Kidney (tissue), 14 donors: ENCODE data around the gene TOM1. TPM values are rescaled to one million over a fixed set of nuclear protein-coding genes. Genes with fewer than 3 reads are reported as not detected.

Experiments used
- DNase-seq, 5 donors: peaks; one replicate each; pipeline ENCODE4 v3.0.0-alpha.2; 2013 to 2020
- FAIRE-seq: peaks from 2 replicates; lab custom pipeline; 2012; peaks lifted over from hg19 to GRCh38; lab: Jason Lieb, UNC
- H3K27ac ChIP-seq, 2 donors: one replicate each; pipeline ENCODE4 v1.7.0; 2013; ENCODE audit warnings: low read depth in 2 of 2, low read length in 2 of 2, inconsistent platforms in 1 of 2
- H3K27me3 ChIP-seq: one replicate; pipeline ENCODE4 v1.7.1; 2013; ENCODE audit warnings: low read length, inconsistent platforms; ENCODE audit not compliant: control insufficient read depth, insufficient read depth
- H3K36me3 ChIP-seq, 3 donors: one replicate each; pipeline versions ENCODE4 v1.7.0 to v1.7.1; 2013; ENCODE audit warnings: low read length in 3 of 3, control low read depth in 1 of 3, inconsistent platforms in 1 of 3; ENCODE audit not compliant: insufficient read depth in 3 of 3, control insufficient read depth in 2 of 3
- H3K4me1 ChIP-seq, 3 donors: one replicate each; pipeline versions ENCODE4 v1.7.0 to v1.7.1; 2013; ENCODE audit warnings: low read length in 3 of 3, inconsistent platforms in 1 of 3, low read depth in 1 of 3; ENCODE audit not compliant: control insufficient read depth in 2 of 3, insufficient read depth in 2 of 3
- H3K4me3 ChIP-seq, 3 donors: one replicate each; pipeline versions ENCODE4 v1.7.0 to v1.8.1; 2013; ENCODE audit warnings: low read length in 3 of 3, control low read depth in 1 of 3, inconsistent platforms in 1 of 3
- H3K9ac ChIP-seq, 3 donors: one replicate each; pipeline versions ENCODE4 v1.7.0 to v1.7.1; 2013; ENCODE audit warnings: low read length in 3 of 3, control low read depth in 1 of 3, inconsistent platforms in 1 of 3
- H3K9me3 ChIP-seq, 3 donors: one replicate each; pipeline versions ENCODE4 v1.7.0 to v1.7.1; 2013; ENCODE audit warnings: low read length in 3 of 3, control low read depth in 1 of 3, inconsistent platforms in 1 of 3; ENCODE audit not compliant: control insufficient read depth in 2 of 3, insufficient read depth in 1 of 3
- CTCF ChIP-seq: IDR thresholded peaks from 3 replicates; pipeline ENCODE4 v1.5.1; 2012; ENCODE audit warnings: mild to moderate bottlenecking, moderate library complexity, borderline replicate concordance; ENCODE audit not compliant: insufficient read depth; ENCODE audit errors: extremely low read depth
- intact Hi-C: fragments of 100-400 bp; cut with DNase I; formaldehyde crosslinking; loops from one replicate; pipeline ENCODE4 v1.11.1; 2022
- polyA plus RNA-seq: library from polyadenylated mRNA; stranded (reverse); fragments of 350-450 nt; fragmentation: Illumina TruSeq; extraction: RNeasy Lipid Tissue Mini Kit (QIAGEN cat#74804); gene quantifications from one replicate; pipeline ENCODE4 v1.2.3, GENCODE V29; 2014; ENCODE audit warnings: low read depth, low replicate concordance; ENCODE audit not compliant: insufficient read depth
- total RNA-seq: library from RNA; stranded (reverse); fragmentation: NEBNext Ultra II Directional; extraction: Animal tissue kit (Norgen Biotek cat#: 25700); gene quantifications from one replicate; pipeline ENCODE4 v1.2.1, GENCODE V29; 2021
- donor health status: control.
- donor health status: control.
- donor health status: control.
- donor health status: control.
- donor health status: control.
- donor health status: DM: yes; HTN: yes; CAD: no.
- donor health status: Normal renal cell carcinoma (clear cell type).

The TOM1 gene
- total and polyA plus RNA-seq, 2 donors from 2014 or later = 67.0 to 68.2 TPM

- peak overlapping the region in 1 of 2 donors; percentile 33 for H3K27ac ChIP-seq
- no peak overlapping the region for H3K4me3 ChIP-seq
- no peak for TF ChIP-seq CTCF
- peaks cover 0 to 4% (median 0%) of the 10 kb centered on the region in 3 donors for H3K4me1 ChIP-seq
- DNase-seq = peak in 1 of 5 donors; percentile 67
- no peaks in the 10 kb centered on the region for H3K27me3 ChIP-seq
- peaks cover 0 to 69% (median 43%) of the 10 kb centered on the region in 3 donors for H3K36me3 ChIP-seq
- no peaks in the 10 kb centered on the region for H3K9me3 ChIP-seq
- FAIRE-seq = no peak
- peak overlapping the region in 1 of 3 donors; percentile 8 for H3K9ac ChIP-seq
- intact Hi-C loops = no loop called here
Measured at GRCh38 chr22:35327690-35328471, 28.2 kb downstream of the TOM1 start.

- DNase-seq = peak in 1 of 5 donors; percentile 90
- H3K9me3 ChIP-seq = no peaks in the 10 kb centered on the region
- FAIRE-seq = no peak
Measured at GRCh38 chr22:35328472-35328885, 28.8 kb downstream of the TOM1 start.

GRCh38 chr22:35329114-35329847 is 29.6 kb downstream of the TOM1 start:
- Histone ChIP-seq H3K36me3 (peaks cover 0 to 71% (median 41%) of the 10 kb centered on the region in 3 donors), H3K27ac (no peak overlapping the region), H3K27me3 (no peaks in the 10 kb centered on the region), H3K9me3 (no peaks in the 10 kb centered on the region), H3K9ac (no peak overlapping the region), H3K4me3 (no peak overlapping the region), H3K4me1 (peaks cover 0 to 4% (median 0%) of the 10 kb centered on the region in 3 donors)
- intact Hi-C loops = no loop called here
- DNase-seq (peak in 1 of 5 donors; percentile 8), FAIRE-seq (no peak)
- TF ChIP-seq CTCF = no peak

More at GRCh38 chr22:35328472-35328885, 28.8 kb downstream of the TOM1 start:
- Histone ChIP-seq H3K36me3 (peaks cover 0 to 69% (median 41%) of the 10 kb centered on the region in 3 donors), H3K9ac (no peak overlapping the region), H3K27me3 (no peaks in the 10 kb centered on the region), H3K4me1 (peaks cover 0 to 4% (median 0%) of the 10 kb centered on the region in 3 donors), H3K27ac (peak overlapping the region in 1 of 2 donors; percentile 33), H3K4me3 (no peak overlapping the region)
- intact Hi-C loops = no loop called here
- TF ChIP-seq CTCF = no peak
